K562 (cell line): ENCODE results near the gene ZNF750. TPM values are rescaled to one million over a fixed set of nuclear protein-coding genes. Genes with fewer than 3 reads are reported as not detected.

ENCODE experiments used
- CTBP1 ChIP-seq: fragments of 450-650 bp; IDR thresholded peaks from 2 replicates; pipeline ENCODE4 v1.6.1; 2016; ENCODE audit warnings: borderline replicate concordance
- EWSR1 ChIP-seq: fragments of 450-650 bp; IDR thresholded peaks from 2 replicates; pipeline ENCODE4 v1.6.1; 2018; ENCODE audit warnings: borderline replicate concordance, mild to moderate bottlenecking, low read depth, moderate library complexity; ENCODE audit not compliant: partially characterized antibody
- LEF1 ChIP-seq: fragments of 450-650 bp; IDR thresholded peaks from 2 replicates; pipeline ENCODE4 v1.6.1; 2016; ENCODE audit warnings: mild to moderate bottlenecking
- MCM7 ChIP-seq, 2 experiments: fragments of 450-650 bp; IDR thresholded peaks; 2 replicates each; pipeline ENCODE4 v1.6.1; 2016 to 2018
- MEIS2 ChIP-seq: fragments of 450-650 bp; IDR thresholded peaks from 2 replicates; pipeline ENCODE4 v1.6.1; 2014; ENCODE audit warnings: mild to moderate bottlenecking; ENCODE audit not compliant: partially characterized antibody
- NCOR1 ChIP-seq: fragments of 450-650 bp; IDR thresholded peaks from 2 replicates; pipeline ENCODE4 v1.6.1; 2016; ENCODE audit warnings: mild to moderate bottlenecking, moderate library complexity
- NFYB ChIP-seq: IDR thresholded peaks from 2 replicates; pipeline ENCODE4 v1.6.1; 2011; ENCODE audit warnings: mild to moderate bottlenecking, moderate library complexity; ENCODE audit not compliant: insufficient read length; ENCODE audit errors: extremely low read depth
- NRF1 ChIP-seq, 2 experiments: fragments of 450-650 bp; IDR thresholded peaks in 1 of 2; conservative IDR thresholded peaks in 1 of 2; 2 replicates each; pipeline ENCODE4 v1.6.1; 2014; ENCODE audit warnings: mild to moderate bottlenecking in 2 of 2
- POLR2AphosphoS5 ChIP-seq: IDR thresholded peaks from 2 replicates; pipeline ENCODE4 v1.6.1; 2011; ENCODE audit warnings: mild to moderate bottlenecking, low read depth, low read length, moderate library complexity; ENCODE audit not compliant: control insufficient read depth, insufficient read depth
- PTRF ChIP-seq: fragments of 450-650 bp; IDR thresholded peaks from 2 replicates; pipeline ENCODE4 v1.6.1; 2016; ENCODE audit warnings: mild to moderate bottlenecking, missing genetic modification characterization, missing compliant biosample characterization
- SAP30 ChIP-seq: fragments of 200-600 bp; sonication (generic); IDR thresholded peaks from 2 replicates; pipeline ENCODE4 v1.6.1; 2012; ENCODE audit warnings: borderline replicate concordance, low read depth, mild to moderate bottlenecking, moderate library complexity, low read length, control low read depth, inconsistent platforms; ENCODE audit not compliant: insufficient read depth, poor library complexity, severe bottlenecking
- SNIP1 ChIP-seq: fragments of 450-650 bp; IDR thresholded peaks from 2 replicates; pipeline ENCODE4 v1.7.1; 2017; ENCODE audit warnings: low read depth, mild to moderate bottlenecking
- TSC22D4 ChIP-seq: fragments of 450-650 bp; IDR thresholded peaks from 2 replicates; pipeline ENCODE4 v1.6.1; 2016; ENCODE audit warnings: missing genetic modification characterization, missing biosample characterization, control low read depth
- ZBTB8A ChIP-seq: fragments of 450-650 bp; IDR thresholded peaks from 2 replicates; pipeline ENCODE4 v1.6.1; 2018; ENCODE audit warnings: mild to moderate bottlenecking, moderate library complexity; ENCODE audit not compliant: partially characterized antibody
- ZNF347 ChIP-seq: fragments of 450-650 bp; formaldehyde crosslinking; IDR thresholded peaks from 2 replicates; pipeline ENCODE4 v1.4.0; 2020; ENCODE audit warnings: low read depth, mild to moderate bottlenecking, moderate library complexity
- ZNF589 ChIP-seq: fragments of 200-800 bp; sonication (Bioruptor generic); IDR thresholded peaks from 2 replicates; pipeline ENCODE4 v1.6.1; 2016; ENCODE audit warnings: low read depth, missing genetic modification characterization, missing compliant biosample characterization
- ZNF830 ChIP-seq: fragments of 250-450 bp; sonication (Bioruptor Pico); IDR thresholded peaks from 2 replicates; pipeline ENCODE4 v1.5.0; 2021; ENCODE audit warnings: mild to moderate bottlenecking
- polyA plus RNA-seq, 8 experiments: library from polyadenylated mRNA; depleted of rRNA in 4 of 8; stranded (reverse) in 5 of 8; unstranded in 3 of 8; fragments of >200 nt; fragmentation: Nextera tagmentation in 2 of 8; fragmentation: Illumina TruSeq in 1 of 8; extraction: Ambion mirVana in 2 of 8; extraction: Trizol in 1 of 8; gene quantifications; 2 replicates each; pipeline versions ENCODE4 v1.2.1 to v1.2.3, GENCODE V29; 2011 to 2014; ENCODE audit warnings: inconsistent platforms in 1 of 8, missing spikeins in 1 of 8
- total RNA-seq, 7 experiments: library from RNA; depleted of rRNA in 6 of 7; stranded (reverse); fragments of >200 nt in 6 of 7; fragmentation: Illumina TruSeq in 2 of 7; extraction: Trizol in 2 of 7; gene quantifications; 2 replicates each; pipeline versions ENCODE4 v1.2.1 to v1.2.3, GENCODE V29; 2011 to 2021; ENCODE audit warnings: low replicate concordance in 1 of 7
- TF ChIP-seq, protein P1 (sequence below): fragments of 250-450 bp; sonication (Bioruptor Pico); IDR thresholded peaks from 2 replicates; pipeline ENCODE4 v1.4.0; 2020
- TF ChIP-seq, protein P2 (sequence below): fragments of 450-650 bp; conservative IDR thresholded peaks from 2 replicates; pipeline ENCODE4 v1.6.1; 2016; ENCODE audit warnings: missing genetic modification characterization, low read depth, mild to moderate bottlenecking, control low read depth, missing compliant biosample characterization
- TF ChIP-seq, protein P3 (sequence below): fragments of 250-450 bp; sonication (Bioruptor Pico); IDR thresholded peaks from 2 replicates; pipeline ENCODE4 v1.4.0; 2020; ENCODE audit warnings: mild to moderate bottlenecking

The ZNF750 gene
- total and polyA plus RNA-seq, 9 of the 15 experiments (the other 6 are each of a cell fraction or from before 2014, with no cell fraction given), result not detected

DNA sequence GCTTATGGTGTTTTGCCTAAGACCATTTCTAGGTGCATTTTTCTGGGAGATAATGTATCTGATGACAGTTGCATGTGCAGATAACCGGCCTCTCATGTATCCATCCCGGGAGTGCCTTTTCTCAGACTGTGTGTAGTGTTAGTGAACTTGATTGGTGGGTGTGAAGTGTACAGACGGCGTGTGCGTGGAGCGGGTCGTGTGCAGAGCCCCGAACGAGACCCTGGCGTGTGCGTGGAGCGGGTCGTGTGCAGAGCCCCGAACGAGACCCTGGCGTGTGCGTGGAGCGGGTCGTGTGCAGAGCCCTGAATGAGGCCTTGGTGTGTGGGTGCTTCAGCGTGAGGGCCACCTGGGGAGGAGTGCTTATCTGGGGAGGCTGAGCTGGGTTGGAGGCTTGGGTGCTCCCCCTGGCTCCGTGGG is 28.9 kb upstream of the ZNF750 start (continued):
- no peak for TF ChIP-seq ZBTB8A
- TF ChIP-seq EWSR1, result no peak
- no peak for TF ChIP-seq SAP30
- TF ChIP-seq NRF1 (conservative IDR thresholded peaks at IDR 0.05 in 1 of 2, IDR thresholded peaks at IDR 0.05 in 1 of 2), result peak; percentile 17 to 19; a peak in 1 of 4 replicates
- TF ChIP-seq, protein P1, sequence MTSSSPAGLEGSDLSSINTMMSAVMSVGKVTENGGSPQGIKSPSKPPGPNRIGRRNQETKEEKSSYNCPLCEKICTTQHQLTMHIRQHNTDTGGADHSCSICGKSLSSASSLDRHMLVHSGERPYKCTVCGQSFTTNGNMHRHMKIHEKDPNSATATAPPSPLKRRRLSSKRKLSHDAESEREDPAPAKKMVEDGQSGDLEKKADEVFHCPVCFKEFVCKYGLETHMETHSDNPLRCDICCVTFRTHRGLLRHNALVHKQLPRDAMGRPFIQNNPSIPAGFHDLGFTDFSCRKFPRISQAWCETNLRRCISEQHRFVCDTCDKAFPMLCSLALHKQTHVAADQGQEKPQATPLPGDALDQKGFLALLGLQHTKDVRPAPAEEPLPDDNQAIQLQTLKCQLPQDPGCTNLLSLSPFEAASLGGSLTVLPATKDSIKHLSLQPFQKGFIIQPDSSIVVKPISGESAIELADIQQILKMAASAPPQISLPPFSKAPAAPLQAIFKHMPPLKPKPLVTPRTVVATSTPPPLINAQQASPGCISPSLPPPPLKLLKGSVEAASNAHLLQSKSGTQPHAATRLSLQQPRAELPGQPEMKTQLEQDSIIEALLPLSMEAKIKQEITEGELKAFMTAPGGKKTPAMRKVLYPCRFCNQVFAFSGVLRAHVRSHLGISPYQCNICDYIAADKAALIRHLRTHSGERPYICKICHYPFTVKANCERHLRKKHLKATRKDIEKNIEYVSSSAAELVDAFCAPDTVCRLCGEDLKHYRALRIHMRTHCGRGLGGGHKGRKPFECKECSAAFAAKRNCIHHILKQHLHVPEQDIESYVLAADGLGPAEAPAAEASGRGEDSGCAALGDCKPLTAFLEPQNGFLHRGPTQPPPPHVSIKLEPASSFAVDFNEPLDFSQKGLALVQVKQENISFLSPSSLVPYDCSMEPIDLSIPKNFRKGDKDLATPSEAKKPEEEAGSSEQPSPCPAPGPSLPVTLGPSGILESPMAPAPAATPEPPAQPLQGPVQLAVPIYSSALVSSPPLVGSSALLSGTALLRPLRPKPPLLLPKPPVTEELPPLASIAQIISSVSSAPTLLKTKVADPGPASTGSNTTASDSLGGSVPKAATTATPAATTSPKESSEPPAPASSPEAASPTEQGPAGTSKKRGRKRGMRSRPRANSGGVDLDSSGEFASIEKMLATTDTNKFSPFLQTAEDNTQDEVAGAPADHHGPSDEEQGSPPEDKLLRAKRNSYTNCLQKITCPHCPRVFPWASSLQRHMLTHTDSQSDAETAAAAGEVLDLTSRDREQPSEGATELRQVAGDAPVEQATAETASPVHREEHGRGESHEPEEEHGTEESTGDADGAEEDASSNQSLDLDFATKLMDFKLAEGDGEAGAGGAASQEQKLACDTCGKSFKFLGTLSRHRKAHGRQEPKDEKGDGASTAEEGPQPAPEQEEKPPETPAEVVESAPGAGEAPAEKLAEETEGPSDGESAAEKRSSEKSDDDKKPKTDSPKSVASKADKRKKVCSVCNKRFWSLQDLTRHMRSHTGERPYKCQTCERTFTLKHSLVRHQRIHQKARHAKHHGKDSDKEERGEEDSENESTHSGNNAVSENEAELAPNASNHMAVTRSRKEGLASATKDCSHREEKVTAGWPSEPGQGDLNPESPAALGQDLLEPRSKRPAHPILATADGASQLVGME (CRISPR knock-in tag), result no peak
- TF ChIP-seq LEF1, result peak; percentile 72
- TF ChIP-seq CTBP1, result peak; percentile 73
- TF ChIP-seq, protein P2, sequence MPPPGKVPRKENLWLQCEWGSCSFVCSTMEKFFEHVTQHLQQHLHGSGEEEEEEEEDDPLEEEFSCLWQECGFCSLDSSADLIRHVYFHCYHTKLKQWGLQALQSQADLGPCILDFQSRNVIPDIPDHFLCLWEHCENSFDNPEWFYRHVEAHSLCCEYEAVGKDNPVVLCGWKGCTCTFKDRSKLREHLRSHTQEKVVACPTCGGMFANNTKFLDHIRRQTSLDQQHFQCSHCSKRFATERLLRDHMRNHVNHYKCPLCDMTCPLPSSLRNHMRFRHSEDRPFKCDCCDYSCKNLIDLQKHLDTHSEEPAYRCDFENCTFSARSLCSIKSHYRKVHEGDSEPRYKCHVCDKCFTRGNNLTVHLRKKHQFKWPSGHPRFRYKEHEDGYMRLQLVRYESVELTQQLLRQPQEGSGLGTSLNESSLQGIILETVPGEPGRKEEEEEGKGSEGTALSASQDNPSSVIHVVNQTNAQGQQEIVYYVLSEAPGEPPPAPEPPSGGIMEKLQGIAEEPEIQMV (tag), result no peak
- TF ChIP-seq POLR2AphosphoS5, result peak; percentile 48; the same call in 1 of the 2 replicates
- no peak for TF ChIP-seq TSC22D4 (tag)
- no peak for TF ChIP-seq PTRF (tag)
- peak; percentile 79 for TF ChIP-seq NCOR1
- TF ChIP-seq ZNF830 (CRISPR knock-in tag), result no peak
- TF ChIP-seq, protein P3, sequence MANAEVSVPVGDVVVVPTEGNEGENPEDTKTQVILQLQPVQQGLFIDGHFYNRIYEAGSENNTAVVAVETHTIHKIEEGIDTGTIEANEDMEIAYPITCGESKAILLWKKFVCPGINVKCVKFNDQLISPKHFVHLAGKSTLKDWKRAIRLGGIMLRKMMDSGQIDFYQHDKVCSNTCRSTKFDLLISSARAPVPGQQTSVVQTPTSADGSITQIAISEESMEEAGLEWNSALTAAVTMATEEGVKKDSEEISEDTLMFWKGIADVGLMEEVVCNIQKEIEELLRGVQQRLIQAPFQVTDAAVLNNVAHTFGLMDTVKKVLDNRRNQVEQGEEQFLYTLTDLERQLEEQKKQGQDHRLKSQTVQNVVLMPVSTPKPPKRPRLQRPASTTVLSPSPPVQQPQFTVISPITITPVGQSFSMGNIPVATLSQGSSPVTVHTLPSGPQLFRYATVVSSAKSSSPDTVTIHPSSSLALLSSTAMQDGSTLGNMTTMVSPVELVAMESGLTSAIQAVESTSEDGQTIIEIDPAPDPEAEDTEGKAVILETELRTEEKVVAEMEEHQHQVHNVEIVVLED (CRISPR knock-in tag), result no peak
- TF ChIP-seq ZNF347 (CRISPR knock-in tag), result no peak
- peak; percentile 65 for TF ChIP-seq MEIS2
- TF ChIP-seq ZNF589, result no peak
- TF ChIP-seq SNIP1, result no peak
- no peak for TF ChIP-seq NFYB
- no peak for TF ChIP-seq MCM7 (IDR thresholded peaks at IDR 0.05)
